ENCODE data around the gene RPL13A. TPM values are rescaled to one million over a fixed set of nuclear protein-coding genes. Genes with fewer than 3 reads are reported as not detected.

The RPL13A gene
- total and polyA plus RNA-seq, 8 donors = 1,924 to 4,076 (median 3,551) TPM

DNA sequence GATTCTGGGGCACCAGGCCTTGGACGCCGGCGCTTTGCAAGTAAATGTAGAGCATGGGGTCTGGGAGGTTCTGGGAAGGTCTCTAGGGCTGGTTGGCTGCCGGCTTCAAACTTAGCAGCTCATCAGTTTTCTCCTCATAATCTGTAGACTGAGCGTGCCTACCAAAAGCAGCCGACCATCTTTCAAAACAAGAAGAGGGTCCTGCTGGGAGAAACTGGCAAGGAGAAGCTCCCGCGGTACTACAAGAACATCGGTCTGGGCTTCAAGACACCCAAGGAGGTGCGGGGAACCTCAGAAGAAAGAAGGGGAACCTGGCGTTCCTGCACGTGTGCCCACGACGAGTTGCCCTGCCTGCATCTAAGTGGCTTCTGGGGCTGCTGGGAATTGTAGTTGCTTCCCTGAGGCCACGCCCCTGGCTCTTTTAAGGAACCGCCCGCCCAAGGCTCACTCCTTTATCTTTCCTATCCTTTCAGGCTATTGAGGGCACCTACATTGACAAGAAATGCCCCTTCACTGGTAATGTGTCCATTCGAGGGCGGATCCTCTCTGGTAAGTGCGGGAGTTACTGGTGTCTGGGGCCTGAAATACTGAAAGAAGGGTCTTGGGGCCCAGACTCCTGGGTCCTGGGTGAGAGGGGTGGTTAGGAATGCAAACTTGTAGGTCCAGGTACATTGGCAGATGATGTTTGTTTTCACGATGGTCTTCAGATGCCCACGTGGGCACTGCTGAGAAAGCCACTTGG, 9.8 kb downstream of the RPL13A start:
- Histone ChIP-seq H3K4me1 (peaks cover 25 to 47% of the 10 kb centered on the region in 2 donors), H3K27me3 (no peaks in the 10 kb centered on the region), H3K27ac (peak overlapping the region; percentile 92), H3K36me3 (peaks cover 12 to 44% of the 10 kb centered on the region in 2 donors), H3K9me3 (no peaks in the 10 kb centered on the region), H3K4me3 (peak overlapping the region; percentile 60 to 78)
- intact Hi-C loops (cut with DNase I) = no loop called here
- TF ChIP-seq, protein P1, sequence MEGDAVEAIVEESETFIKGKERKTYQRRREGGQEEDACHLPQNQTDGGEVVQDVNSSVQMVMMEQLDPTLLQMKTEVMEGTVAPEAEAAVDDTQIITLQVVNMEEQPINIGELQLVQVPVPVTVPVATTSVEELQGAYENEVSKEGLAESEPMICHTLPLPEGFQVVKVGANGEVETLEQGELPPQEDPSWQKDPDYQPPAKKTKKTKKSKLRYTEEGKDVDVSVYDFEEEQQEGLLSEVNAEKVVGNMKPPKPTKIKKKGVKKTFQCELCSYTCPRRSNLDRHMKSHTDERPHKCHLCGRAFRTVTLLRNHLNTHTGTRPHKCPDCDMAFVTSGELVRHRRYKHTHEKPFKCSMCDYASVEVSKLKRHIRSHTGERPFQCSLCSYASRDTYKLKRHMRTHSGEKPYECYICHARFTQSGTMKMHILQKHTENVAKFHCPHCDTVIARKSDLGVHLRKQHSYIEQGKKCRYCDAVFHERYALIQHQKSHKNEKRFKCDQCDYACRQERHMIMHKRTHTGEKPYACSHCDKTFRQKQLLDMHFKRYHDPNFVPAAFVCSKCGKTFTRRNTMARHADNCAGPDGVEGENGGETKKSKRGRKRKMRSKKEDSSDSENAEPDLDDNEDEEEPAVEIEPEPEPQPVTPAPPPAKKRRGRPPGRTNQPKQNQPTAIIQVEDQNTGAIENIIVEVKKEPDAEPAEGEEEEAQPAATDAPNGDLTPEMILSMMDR (IDR thresholded peaks at IDR 0.05) = no peak
- ATAC-seq (peak; percentile 44), DNase-seq (peak in 2 of 4 donors; percentile 81 to 90)

DNA sequence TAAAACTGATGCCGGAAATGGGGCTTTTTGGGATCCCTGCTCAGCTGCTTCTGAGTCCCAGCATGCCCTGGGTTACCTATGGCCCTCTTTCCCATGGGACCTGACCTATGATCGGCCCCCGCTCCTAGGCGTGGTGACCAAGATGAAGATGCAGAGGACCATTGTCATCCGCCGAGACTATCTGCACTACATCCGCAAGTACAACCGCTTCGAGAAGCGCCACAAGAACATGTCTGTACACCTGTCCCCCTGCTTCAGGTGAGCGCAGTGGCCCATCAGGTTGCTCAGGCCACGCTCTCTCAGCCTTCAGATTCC, 10.3 kb downstream of the RPL13A start:
- H3K27ac ChIP-seq = peak overlapping the region in 1 of 2 donors; percentile 92
- H3K27me3 ChIP-seq = no peaks in the 10 kb centered on the region
- H3K4me1 ChIP-seq = peaks cover 25 to 47% of the 10 kb centered on the region in 2 donors
- intact Hi-C loops (cut with DNase I) = no loop called here
- DNase-seq = no peak
- no peak for ATAC-seq
- H3K36me3 ChIP-seq = peaks cover 12 to 39% of the 10 kb centered on the region in 2 donors
- TF ChIP-seq, protein P1 (IDR thresholded peaks at IDR 0.05) = no peak
- peak overlapping the region; percentile 60 to 78 for H3K4me3 ChIP-seq
- no peaks in the 10 kb centered on the region for H3K9me3 ChIP-seq

DNA sequence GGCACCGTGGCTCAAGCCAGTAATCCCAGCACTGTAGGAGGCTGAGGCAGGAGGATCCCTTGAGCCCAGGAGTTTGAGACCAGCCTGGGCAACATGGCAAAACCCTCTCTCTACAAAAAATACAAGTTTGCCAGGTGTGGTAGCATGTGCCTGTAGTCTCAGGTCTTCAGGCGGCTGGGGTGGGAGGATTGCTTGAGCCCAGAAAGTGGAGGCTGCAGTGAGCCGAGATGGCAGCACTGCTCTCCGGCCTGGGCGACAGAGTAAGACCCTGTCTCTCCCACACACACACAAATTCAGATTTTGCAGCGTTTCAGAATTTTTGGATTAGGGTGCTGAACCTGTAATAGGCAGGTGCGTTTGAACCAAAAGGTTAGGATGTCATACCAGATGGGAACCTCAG, 11.1 kb downstream of the RPL13A start:
- peak overlapping the region in 1 of 2 donors; percentile 73 for H3K27ac ChIP-seq
- H3K9me3 ChIP-seq = no peaks in the 10 kb centered on the region
- peaks cover 25 to 47% of the 10 kb centered on the region in 2 donors for H3K4me1 ChIP-seq
- intact Hi-C loops (cut with DNase I) = no loop called here
- H3K4me3 ChIP-seq = peak overlapping the region in 1 of 2 donors; percentile 60
- no peak for ATAC-seq
- TF ChIP-seq, protein P1 (IDR thresholded peaks at IDR 0.05) = no peak
- H3K27me3 ChIP-seq = no peaks in the 10 kb centered on the region
- DNase-seq = no peak
- H3K36me3 ChIP-seq = peaks cover 12 to 32% of the 10 kb centered on the region in 2 donors

DNA sequence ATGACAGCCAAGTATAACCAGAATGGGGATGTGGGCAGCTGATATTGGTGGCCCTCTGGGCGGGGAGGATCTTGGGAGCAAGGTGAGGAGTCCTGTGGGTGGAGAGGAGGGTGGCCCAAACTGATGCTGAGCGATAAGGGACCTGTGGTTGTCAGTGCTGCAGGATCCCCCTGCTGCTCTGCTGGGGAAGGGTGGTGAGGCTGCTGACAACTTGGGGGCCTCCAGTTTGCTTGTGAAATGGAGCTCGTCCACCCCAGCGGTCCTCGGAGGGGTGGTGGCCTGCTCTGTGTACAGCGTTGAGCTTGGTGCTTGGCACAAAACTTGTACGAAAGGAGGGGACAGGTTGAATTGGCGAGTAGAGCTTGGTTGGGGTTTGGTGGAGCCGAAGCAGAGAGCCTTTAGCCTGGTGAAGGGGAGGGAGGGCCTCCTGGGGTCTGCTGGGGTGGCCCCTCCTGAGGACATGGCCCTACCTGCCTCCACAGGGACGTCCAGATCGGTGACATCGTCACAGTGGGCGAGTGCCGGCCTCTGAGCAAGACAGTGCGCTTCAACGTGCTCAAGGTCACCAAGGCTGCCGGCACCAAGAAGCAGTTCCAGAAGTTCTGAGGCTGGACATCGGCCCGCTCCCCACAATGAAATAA, 11.7 kb downstream of the RPL13A start:
- Histone ChIP-seq H3K27me3 (no peaks in the 10 kb centered on the region), H3K9me3 (no peaks in the 10 kb centered on the region), H3K4me3 (peak overlapping the region in 1 of 2 donors; percentile 60), H3K27ac (peak overlapping the region; percentile 73 to 75), H3K36me3 (peaks cover 12 to 32% of the 10 kb centered on the region in 2 donors), H3K4me1 (peaks cover 25 to 47% of the 10 kb centered on the region in 2 donors)
- no peak for DNase-seq
- intact Hi-C loops (cut with DNase I) = no loop called here
- TF ChIP-seq, protein P1 (IDR thresholded peaks at IDR 0.05) = no peak
- no peak for ATAC-seq

DNA sequence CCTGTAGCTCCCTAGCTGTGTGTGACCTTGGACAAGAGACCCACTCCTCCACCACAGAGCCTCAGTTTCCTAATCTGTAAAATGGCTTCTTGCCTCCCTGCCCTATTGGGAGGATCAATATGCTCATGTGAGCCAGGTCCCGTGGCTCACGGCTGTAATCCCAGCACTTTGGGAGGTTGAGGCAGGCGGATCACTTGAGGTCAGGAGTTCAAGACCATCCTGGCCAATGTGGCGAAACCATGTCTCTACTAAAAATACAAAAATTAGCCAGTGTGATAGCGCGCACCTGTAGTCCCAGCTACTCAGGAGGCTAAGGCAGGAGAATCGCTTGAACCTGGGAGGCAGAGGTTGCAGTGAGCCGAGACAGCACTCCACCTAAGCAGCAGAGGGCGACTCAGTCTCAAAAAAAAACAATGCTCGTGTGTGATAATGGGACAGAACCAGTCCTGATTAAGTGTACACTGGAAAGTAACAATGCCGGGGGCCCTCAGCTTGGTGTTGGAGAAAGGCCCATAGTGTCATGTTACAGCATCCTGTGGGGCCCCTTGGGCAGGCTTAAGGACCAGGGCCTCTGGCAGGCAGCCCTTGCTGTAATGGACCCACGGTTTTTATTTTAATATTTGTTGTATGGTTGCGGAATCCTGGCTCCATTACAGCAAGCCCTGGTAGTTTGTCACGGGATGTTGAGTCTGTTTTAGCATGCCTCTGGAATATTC, 15.6 kb downstream of the RPL13A start:
- H3K4me1 ChIP-seq = peaks cover 14 to 39% of the 10 kb centered on the region in 2 donors
- ATAC-seq (peak; percentile 68), DNase-seq (peak in 2 of 4 donors; percentile 81 to 92)
- intact Hi-C loops (cut with DNase I) = no loop called here
- H3K9me3 ChIP-seq = no peaks in the 10 kb centered on the region
- H3K36me3 ChIP-seq = peaks cover 7 to 22% of the 10 kb centered on the region in 2 donors
- H3K4me3 ChIP-seq = no peak overlapping the region
- no peak overlapping the region for H3K27ac ChIP-seq
- H3K27me3 ChIP-seq = no peaks in the 10 kb centered on the region
- TF ChIP-seq, protein P1 (IDR thresholded peaks at IDR 0.05) = peak; percentile 44 to 62
